Inferior parietal cortex (tissue), 1 donor: Measurements from ENCODE around the gene TGFBR3.

ENCODE experiments used
- DNase-seq: peaks from one replicate; pipeline ENCODE4 v3.0.0-alpha.2; 2016; ENCODE audit errors: extremely low spot score

The TGFBR3 gene

GRCh38 chr1:91711504-91712247, 174.3 kb downstream of the TGFBR3 start:
- no peak for DNase-seq

- no peak for DNase-seq
Observed at GRCh38 chr1:91710261-91710660, 175.7 kb downstream of the TGFBR3 start.

GRCh38 chr1:91708691-91709090, 177.3 kb downstream of the TGFBR3 start:
- no peak for DNase-seq

GRCh38 chr1:91707890-91708218, 178.1 kb downstream of the TGFBR3 start:
- DNase-seq = no peak

GRCh38 chr1:91707114-91707889, 178.6 kb downstream of the TGFBR3 start:
- DNase-seq = no peak

- no peak for DNase-seq
Observed at GRCh38 chr1:91706140-91706957, 179.6 kb downstream of the TGFBR3 start.

GRCh38 chr1:91704746-91705145, 181.2 kb downstream of the TGFBR3 start:
- DNase-seq = no peak

- no peak for DNase-seq
Observed at GRCh38 chr1:91703095-91703494, 182.9 kb downstream of the TGFBR3 start.

GRCh38 chr1:91701472-91701869, 184.5 kb downstream of the TGFBR3 start:
- no peak for DNase-seq

GRCh38 chr1:91700771-91701471, 185.0 kb downstream of the TGFBR3 start:
- no peak for DNase-seq

GRCh38 chr1:91700332-91700731, 185.6 kb downstream of the TGFBR3 start:
- DNase-seq = no peak

GRCh38 chr1:91699339-91699974, 186.5 kb downstream of the TGFBR3 start:
- no peak for DNase-seq

GRCh38 chr1:91697861-91698260, 188.1 kb downstream of the TGFBR3 start:
- no peak for DNase-seq

GRCh38 chr1:91697416-91697815, 188.5 kb downstream of the TGFBR3 start:
- no peak for DNase-seq

GRCh38 chr1:91696321-91696720, 189.6 kb downstream of the TGFBR3 start:
- DNase-seq = no peak

GRCh38 chr1:91693557-91693956, 192.4 kb downstream of the TGFBR3 start:
- DNase-seq = peak; percentile 25

GRCh38 chr1:91691525-91691924, 194.4 kb downstream of the TGFBR3 start:
- DNase-seq = no peak

- no peak for DNase-seq
Observed at GRCh38 chr1:91689641-91690481, 196.1 kb downstream of the TGFBR3 start.

GRCh38 chr1:91687452-91687851, 198.5 kb downstream of the TGFBR3 start:
- DNase-seq = no peak

GRCh38 chr1:91685994-91686393, 200.0 kb downstream of the TGFBR3 start:
- no peak for DNase-seq
